ENCODE measurements around the gene GRIA3.
A peak's percentile ranks its signal among the peaks of the same experiment; 100 is the strongest.
"Not testable (repeated sequence)": the region's sequence is repeated elsewhere in the genome, so short reads cannot be mapped to it uniquely, and the experiment has no call there.

GRIA3 gene

GRCh38 chrX:123358457-123358856 lies 174.4 kb downstream of the GRIA3 start:
- no peak for DNase-seq

DNA sequence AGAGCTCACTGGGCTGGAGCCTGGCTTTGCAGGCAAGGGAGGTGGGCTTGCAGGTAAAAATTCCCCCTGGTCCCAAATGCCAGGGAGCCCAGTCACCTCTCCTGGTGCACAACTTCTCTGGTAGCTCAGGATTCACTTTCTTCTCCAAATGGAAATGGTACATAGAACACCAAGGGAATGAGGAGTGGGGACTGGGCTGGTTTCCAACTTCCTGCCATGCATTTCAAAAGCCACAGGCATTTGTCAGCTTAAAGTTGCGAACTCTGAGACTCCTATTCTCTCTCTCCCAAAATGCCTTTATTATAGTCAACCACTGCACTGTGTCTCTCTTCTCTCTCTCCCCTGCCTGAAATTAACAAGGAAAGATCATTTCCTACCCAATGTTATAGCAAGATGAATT lies 177.3 kb downstream of the GRIA3 start:
- no peak for DNase-seq

DNA sequence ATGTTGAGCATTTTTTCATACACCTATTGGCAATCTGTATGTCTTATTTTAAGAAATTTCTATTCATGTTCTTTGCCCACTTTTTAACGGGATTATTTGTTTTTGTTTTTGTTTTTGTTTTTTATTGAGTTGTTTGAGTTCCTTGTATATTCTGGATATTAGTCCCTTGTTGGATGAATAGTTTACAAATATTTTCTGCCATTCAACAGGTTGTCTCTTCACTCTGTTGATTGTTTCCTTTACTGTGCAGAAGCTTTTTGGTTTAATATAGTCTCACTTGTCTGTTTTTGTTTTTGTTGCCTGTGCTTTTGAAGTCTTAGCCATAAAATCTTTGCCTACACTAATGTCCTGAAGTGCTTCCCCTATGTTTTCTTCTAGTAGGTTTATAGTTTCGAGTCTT lies 202.1 kb downstream of the GRIA3 start:
- DNase-seq: not testable (repeated sequence)

DNA sequence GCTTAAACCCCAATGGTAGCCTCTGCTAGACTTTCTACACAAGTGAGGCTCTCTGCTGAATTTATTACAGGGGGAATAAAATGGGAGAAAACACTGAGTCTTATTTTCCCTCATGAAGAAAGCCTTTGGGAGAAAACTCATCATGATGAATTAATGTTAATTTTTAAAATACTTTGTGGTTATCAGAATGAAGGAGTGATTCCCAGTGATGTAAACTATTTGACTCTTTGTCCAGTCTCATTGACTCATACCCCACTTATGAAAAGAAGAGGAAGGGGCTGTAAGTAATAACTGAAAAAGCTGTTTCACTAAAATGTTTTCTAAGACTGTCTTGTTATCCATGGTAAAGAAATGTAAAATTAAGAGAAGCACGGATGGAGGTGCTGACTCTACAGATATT lies 208.8 kb downstream of the GRIA3 start:
- no peak for DNase-seq

DNA sequence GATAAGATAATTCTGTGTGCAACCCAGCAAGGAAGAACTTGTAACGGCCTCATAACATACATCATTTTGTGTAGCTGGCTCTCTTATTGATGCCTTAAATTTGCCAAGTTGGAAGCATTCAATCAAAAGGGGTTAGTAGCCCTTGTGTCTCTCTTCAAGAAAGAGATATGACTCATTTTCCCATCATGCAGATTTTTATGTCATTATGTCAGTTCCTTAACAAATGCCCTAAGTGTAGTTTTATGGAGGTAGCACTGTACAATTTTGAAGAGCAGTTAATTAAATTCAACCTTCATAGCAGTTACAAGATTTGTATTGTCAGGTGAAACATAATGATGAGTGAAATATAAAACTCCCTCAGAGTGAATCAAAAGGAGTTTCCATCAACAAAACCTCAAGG lies 215.6 kb downstream of the GRIA3 start:
- DNase-seq: no peak

GRCh38 chrX:123405231-123405630 lies 221.2 kb downstream of the GRIA3 start:
- no peak for DNase-seq

DNA sequence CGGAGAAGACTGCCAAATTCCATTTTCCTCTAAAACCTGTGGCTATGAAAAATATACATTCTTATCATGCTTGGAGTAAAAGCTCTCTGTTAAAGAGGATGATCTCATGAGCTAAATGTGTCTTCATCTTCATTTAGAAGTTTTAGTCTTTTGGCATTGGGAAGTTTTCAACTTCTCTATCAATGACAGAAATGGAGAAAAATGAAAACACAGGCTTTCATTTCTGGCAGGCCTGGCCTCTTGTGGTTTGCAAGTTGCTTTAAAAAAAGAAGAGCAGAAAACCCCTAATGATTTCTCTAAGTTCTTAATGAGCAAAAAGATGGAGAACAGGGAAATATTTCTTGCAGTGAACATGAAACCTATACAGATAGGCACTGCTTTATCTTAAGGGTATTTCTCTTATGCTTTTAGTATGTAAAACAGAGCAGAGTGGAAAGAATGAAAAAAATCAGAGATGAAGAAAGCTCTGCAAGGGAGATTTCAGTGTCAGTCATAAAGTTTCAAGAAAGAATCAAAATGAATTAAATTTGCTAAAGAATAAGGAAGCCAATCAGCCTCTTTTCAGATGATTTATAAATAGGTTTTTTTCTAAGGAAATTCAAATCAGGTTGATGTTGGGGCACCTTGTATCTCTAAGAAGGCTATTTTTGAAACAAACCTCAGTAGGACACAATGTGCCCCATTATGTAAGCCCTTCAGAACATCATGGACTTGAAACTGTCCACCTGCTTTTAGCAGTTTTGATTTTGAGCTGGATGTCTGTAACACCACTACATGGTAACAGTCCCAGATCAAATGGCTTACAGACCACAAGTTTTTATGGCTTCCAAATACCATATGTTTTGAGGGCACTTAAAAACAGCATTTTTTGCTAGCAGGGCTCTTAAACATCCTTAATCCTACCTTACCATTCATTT lies 225.0 kb downstream of the GRIA3 start:
- DNase-seq: no peak

- peak; percentile 49 for DNase-seq
Observed at GRCh38 chrX:123422875-123423274, 238.8 kb downstream of the GRIA3 start.

- no peak for DNase-seq
Observed at GRCh38 chrX:123424546-123424945, 240.5 kb downstream of the GRIA3 start.

- no peak for DNase-seq
Observed at GRCh38 chrX:123425471-123425870, 241.4 kb downstream of the GRIA3 start.

DNA sequence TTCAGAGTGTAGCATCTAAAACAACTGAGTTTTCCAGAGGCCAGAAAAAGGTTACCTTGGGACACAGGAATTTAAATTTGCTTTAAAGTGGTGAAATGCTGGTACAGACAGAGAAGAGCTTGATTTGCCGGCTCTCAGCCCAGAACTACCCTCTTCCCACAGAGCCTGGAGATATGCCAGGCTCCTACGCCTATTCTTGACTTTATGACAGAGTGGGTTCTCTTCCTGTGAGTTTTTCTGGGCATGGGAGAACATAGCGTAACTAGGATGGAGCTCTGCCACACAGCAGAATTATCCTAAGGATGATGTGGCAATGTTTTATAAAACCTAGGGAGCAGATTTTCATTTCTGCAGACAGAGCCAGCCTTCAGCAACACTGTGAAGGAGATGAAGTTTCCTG lies 241.8 kb downstream of the GRIA3 start:
- no peak for DNase-seq

- DNase-seq: no peak
Observed at GRCh38 chrX:123432361-123433150, 248.5 kb downstream of the GRIA3 start.

- DNase-seq: no peak
Observed at GRCh38 chrX:123436512-123437136, 252.5 kb downstream of the GRIA3 start.

GRCh38 chrX:123439926-123440325 lies 255.8 kb downstream of the GRIA3 start:
- not testable (repeated sequence) for DNase-seq

DNA sequence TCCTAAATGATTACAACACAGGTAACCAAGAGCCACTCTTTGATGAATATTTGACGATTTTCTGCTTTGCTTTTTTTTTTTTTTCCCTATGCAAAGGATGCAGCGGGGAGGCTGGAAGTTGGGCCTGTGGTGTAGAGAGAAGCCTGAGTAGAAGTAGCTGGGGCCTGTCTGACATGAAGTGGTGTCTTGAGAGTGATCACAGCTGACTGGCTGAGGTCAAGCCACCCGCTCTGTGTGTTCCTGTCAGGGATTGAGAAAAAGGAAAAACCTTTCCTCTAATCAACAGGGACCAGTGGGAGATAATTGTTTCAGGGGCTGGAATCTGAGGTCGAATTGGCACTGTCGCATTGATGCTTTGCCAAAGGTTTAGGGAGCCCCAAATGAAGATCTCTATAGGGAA lies 258.7 kb downstream of the GRIA3 start:
- DNase-seq: no peak

DNA sequence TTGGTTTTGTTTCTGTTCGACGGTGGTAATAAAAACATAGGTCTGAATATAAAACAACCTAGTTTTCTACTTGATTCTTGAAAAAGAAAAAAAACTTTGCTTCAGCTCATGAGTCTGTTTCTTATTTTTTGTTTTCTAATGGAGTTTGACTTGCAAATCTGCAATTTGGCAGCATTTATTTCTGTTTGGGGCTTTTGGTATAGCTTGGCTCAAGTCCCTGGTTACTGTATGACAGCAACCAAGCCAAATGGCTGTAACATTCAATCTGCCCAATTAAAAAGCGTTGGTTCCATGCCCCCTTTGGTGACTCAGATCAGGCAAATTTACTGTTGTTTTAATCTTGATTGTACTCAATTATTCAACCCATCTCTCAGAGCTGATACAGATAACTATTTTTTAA lies 263.4 kb downstream of the GRIA3 start:
- DNase-seq: no peak

GRCh38 chrX:123449335-123449734 lies 265.3 kb downstream of the GRIA3 start:
- DNase-seq: no peak

DNA sequence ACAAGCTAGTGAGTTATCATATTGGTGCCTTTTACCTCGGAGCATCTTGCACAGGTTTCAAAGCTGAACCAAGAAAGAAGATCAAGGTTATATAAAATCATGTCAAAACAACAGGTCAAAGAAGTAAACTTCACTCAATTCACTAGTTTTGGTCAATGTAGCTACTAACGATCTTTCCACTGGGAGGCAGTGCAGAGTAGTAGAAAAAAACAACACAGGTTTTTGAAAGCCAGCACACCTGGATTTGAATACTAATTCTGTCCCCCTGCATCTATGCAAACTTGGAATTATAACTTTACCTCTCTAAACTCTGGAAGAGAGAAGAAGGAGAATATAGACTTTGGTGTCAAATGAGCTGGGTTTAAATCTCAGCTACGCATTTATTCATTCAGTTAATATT lies 266.1 kb downstream of the GRIA3 start:
- DNase-seq: no peak

DNA sequence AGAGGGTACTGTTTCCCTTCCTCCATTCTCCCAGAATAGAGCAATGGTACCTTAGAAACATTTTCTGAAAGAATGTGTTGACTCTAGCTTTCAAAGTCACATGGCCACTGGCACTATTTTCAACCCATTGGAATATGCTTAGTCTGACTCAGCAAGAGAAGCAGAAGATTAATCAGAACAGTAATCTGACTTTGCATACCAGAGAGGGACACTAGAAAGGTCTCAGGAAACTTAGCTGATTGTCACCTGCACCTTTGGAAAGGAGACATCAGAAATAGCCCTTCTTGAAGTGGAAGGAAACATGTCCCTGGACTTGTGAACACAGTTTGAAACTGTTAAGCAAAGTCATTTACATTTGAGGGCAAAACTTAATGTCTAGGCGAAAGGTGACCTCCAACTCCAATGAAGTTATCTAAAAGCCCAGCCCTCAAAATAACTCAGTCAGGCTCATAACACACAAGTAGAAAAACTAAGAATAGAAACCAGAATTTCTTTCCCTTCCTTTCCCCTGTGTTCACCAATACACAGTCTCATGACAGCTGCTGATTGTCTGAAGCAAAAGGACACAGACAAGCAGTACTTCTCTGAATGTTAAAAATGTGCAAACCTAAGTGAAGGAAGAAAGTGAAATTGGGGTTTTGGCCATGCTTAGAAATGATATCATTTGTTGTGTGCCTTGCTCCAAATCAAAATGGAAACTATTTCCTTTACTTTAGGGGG lies 270.8 kb downstream of the GRIA3 start:
- DNase-seq: no peak

DNA sequence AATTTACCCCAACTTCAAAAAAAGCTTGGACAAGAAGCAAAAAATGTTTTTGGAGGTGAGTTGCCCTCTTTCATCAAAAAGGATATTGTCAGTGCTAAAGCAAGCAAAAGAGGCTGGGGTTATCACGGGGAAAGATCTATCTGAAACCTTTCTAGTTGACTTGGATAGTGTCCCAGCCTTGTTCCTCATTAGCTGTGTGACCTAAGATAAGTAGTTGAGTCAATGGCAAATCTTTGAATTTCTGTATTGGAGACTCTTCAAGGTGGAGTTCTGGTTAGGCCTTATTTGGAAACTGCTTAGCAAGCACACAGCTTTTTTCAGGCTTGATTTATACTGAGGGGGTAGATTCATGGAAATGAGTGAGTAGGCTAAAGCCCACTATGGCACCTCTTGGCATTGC lies 271.6 kb downstream of the GRIA3 start:
- no peak for DNase-seq

- DNase-seq: no peak
Observed at GRCh38 chrX:123464709-123465108, 280.6 kb downstream of the GRIA3 start.

- no peak for DNase-seq
Observed at GRCh38 chrX:123468481-123468880, 284.4 kb downstream of the GRIA3 start.
